Measurements from ENCODE around the gene C5. TPM values are rescaled to one million over a fixed set of nuclear protein-coding genes. Genes with fewer than 3 reads are reported as not detected.

C5 gene
- total RNA-seq, 2 donors from 2014 or later: 8.3 to 12.2 TPM

- no peak for ATAC-seq (ENCODE audit: insufficient number of reproducible peaks, low FRiP score, low read depth)
Measured at GRCh38 chr9:120998111-120998510, 52.0 kb downstream of the C5 start.

GRCh38 chr9:120997502-120997901 lies 52.6 kb downstream of the C5 start:
- H3K4me3 ChIP-seq: no peak overlapping the region
- no peaks in the 10 kb centered on the region for H3K9me3 ChIP-seq
- no peak overlapping the region for H3K27ac ChIP-seq
- TF ChIP-seq CTCF (IDR thresholded peaks at IDR 0.05): no peak
- DNase-seq (ENCODE audit: low spot score) (no peak), ATAC-seq (ENCODE audit: insufficient number of reproducible peaks, low FRiP score, low read depth) (no peak)
- H3K36me3 ChIP-seq: no peaks in the 10 kb centered on the region
- H3K4me1 ChIP-seq (ENCODE audit: control insufficient read depth in 1 of 2, low read depth in 2 of 2): no peaks in the 10 kb centered on the region
- no peaks in the 10 kb centered on the region for H3K27me3 ChIP-seq (replicated peaks; ENCODE audit: insufficient read depth)

More at GRCh38 chr9:120998111-120998510, 52.0 kb downstream of the C5 start:
- no peak overlapping the region for H3K27ac ChIP-seq
- no peaks in the 10 kb centered on the region for H3K27me3 ChIP-seq (replicated peaks; ENCODE audit: insufficient read depth)
- DNase-seq (ENCODE audit: low spot score): no peak
- TF ChIP-seq CTCF (IDR thresholded peaks at IDR 0.05): no peak
- H3K4me1 ChIP-seq (ENCODE audit: control insufficient read depth in 1 of 2, low read depth in 2 of 2): no peaks in the 10 kb centered on the region
- H3K9me3 ChIP-seq: no peaks in the 10 kb centered on the region
- no peak overlapping the region for H3K4me3 ChIP-seq
- H3K36me3 ChIP-seq: no peaks in the 10 kb centered on the region

DNA sequence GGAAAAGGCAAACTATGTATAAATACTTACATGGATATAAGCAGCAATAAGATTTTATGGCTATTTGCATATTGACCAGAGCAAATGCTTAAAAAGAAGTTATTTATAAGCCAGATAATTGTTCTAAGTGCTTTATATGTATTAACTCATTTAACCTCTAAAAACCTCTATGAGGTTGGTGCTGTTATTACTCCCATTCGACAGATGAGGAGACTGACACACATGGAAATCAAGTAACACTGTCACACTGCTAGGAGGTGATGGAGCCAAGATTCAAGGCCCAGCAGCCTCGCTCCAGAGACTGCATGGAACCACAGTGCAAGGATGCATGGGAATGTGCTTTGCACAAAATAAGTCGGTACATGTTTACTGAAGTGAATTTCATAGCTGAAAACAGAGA lies 53.7 kb downstream of the C5 start:
- no peak overlapping the region for H3K4me3 ChIP-seq
- no peak overlapping the region for H3K27ac ChIP-seq
- H3K27me3 ChIP-seq (replicated peaks; ENCODE audit: insufficient read depth): no peaks in the 10 kb centered on the region
- DNase-seq (ENCODE audit: low spot score) (no peak), ATAC-seq (ENCODE audit: insufficient number of reproducible peaks, low FRiP score, low read depth) (no peak)
- H3K4me1 ChIP-seq (ENCODE audit: control insufficient read depth in 1 of 2, low read depth in 2 of 2): no peaks in the 10 kb centered on the region
- no peaks in the 10 kb centered on the region for H3K9me3 ChIP-seq
- no peaks in the 10 kb centered on the region for H3K36me3 ChIP-seq
- no peak for TF ChIP-seq CTCF (IDR thresholded peaks at IDR 0.05)

GRCh38 chr9:120989065-120989464 lies 61.0 kb downstream of the C5 start:
- Histone ChIP-seq H3K9me3 (no peaks in the 10 kb centered on the region), H3K27ac (no peak overlapping the region), H3K4me3 (no peak overlapping the region), H3K27me3 (replicated peaks; ENCODE audit: insufficient read depth) (no peaks in the 10 kb centered on the region), H3K36me3 (no peaks in the 10 kb centered on the region), H3K4me1 (ENCODE audit: control insufficient read depth in 1 of 2, low read depth in 2 of 2) (no peaks in the 10 kb centered on the region)
- TF ChIP-seq CTCF (IDR thresholded peaks at IDR 0.05): no peak
- ATAC-seq (ENCODE audit: insufficient number of reproducible peaks, low FRiP score, low read depth) (no peak), DNase-seq (ENCODE audit: low spot score) (no peak)

DNA sequence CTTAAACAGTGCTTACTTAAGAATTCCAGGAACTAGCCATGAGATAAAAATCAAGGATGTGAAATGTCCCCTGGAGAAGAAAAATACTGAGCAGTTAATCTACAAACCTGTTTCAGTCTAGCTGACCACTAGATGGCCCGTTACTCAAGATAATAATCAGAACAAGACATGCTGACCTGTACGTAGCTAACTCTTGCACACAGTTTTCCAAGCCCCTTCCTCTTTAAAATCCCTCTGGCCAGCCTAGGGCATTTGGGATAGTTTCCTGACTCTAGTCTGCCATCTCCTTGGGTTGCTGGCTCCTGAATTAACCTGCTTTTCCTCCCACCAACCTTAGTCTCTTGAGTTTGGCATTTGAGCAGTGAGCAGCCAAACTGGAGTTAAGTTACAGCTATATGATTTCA lies 64.3 kb downstream of the C5 start:
- Histone ChIP-seq H3K27me3 (replicated peaks; ENCODE audit: insufficient read depth) (no peaks in the 10 kb centered on the region), H3K4me1 (ENCODE audit: control insufficient read depth in 1 of 2, low read depth in 2 of 2) (no peaks in the 10 kb centered on the region), H3K9me3 (no peaks in the 10 kb centered on the region), H3K27ac (no peak overlapping the region), H3K36me3 (no peaks in the 10 kb centered on the region), H3K4me3 (no peak overlapping the region)
- no peak for DNase-seq (ENCODE audit: low spot score)
- TF ChIP-seq CTCF (IDR thresholded peaks at IDR 0.05): peak; percentile 59
- ATAC-seq (ENCODE audit: insufficient number of reproducible peaks, low FRiP score, low read depth): no peak

Data from thoracic aorta (tissue), 2 donors.